Heart left ventricle (tissue), 13 donors: ENCODE results near the gene SSC5D.
"Not testable (repeated sequence)": the region's sequence is repeated elsewhere in the genome, so short reads cannot be mapped to it uniquely, and the experiment has no call there.

ENCODE experiments used
- POLR2A ChIP-seq, 2 donors: fragments of 450-650 bp; IDR thresholded peaks; one replicate each; pipeline ENCODE4 v1.6.1; 2017; ENCODE audit warnings: antibody characterized with exemption in 2 of 2, mild to moderate bottlenecking in 2 of 2, moderate library complexity in 2 of 2
- TF ChIP-seq, protein P1 (sequence below), 12 donors: fragments of 200-600 bp; sonication (generic) in 4 of 12; IDR thresholded peaks; one replicate each; pipeline versions ENCODE4 v1.5.0 to v1.8.0; 2018 to 2022; ENCODE audit warnings: antibody characterized with exemption in 12 of 12, mild to moderate bottlenecking in 5 of 12
- donor health status: ischemic (EF 13 %, LVEDD 7.1; RV severe dilation, severe dysfunction).
- donor health status: DM: no; HTN: yes; CAD: no.
- donor health status: DM: no; HTN: no; CAD: no.
- donor health status: ischemic (EF 25% LVEDD 6.9; RV normal size, moderate dysfunction).
- donor health status: ischemic (EF 25% LVEDD 5.7; RV mildly dilated, moderate dysfunction).
- donor health status: ischemic (EF 35%, LVEDD 5.7; RV mildly dilated, moderate dysfunction).
- donor health status: nonischemic (EF 11% LVEDD 7.7; RV severe dilation, severe dysfunction).
- donor health status: DM: yes; HTN: yes; CAD: no.
- donor health status: PGD.
- donor health status: ischemic (EF 29% LVEDD 5.4; RV normal size, mild dysfunction).
- donor health status: nonischemic (EF 23%, LVEDD 6.1; RV moderate dilation, normal function).

DNA sequence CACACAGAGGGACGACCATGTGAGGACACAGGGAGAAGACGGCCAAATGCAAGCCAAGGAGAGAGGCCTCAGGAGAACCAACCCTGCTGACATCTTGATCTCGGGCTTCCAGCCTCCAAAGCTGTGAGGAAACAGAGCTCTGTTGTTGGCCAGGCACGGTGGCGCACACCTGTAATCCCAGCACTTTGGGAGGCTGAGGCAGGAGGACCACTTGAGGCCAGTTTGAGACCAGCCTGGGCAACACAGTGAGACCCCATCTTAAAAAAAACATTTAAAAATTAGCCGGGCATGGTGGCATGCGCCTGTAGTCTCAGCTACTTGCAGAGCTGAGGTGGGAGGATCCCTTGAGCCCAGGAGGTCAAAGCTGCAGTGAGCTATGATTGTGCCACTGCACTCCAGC, 46.0 kb downstream of the SSC5D start:
- TF ChIP-seq POLR2A (IDR thresholded peaks at IDR 0.05): not testable (repeated sequence)
- TF ChIP-seq, protein P1, sequence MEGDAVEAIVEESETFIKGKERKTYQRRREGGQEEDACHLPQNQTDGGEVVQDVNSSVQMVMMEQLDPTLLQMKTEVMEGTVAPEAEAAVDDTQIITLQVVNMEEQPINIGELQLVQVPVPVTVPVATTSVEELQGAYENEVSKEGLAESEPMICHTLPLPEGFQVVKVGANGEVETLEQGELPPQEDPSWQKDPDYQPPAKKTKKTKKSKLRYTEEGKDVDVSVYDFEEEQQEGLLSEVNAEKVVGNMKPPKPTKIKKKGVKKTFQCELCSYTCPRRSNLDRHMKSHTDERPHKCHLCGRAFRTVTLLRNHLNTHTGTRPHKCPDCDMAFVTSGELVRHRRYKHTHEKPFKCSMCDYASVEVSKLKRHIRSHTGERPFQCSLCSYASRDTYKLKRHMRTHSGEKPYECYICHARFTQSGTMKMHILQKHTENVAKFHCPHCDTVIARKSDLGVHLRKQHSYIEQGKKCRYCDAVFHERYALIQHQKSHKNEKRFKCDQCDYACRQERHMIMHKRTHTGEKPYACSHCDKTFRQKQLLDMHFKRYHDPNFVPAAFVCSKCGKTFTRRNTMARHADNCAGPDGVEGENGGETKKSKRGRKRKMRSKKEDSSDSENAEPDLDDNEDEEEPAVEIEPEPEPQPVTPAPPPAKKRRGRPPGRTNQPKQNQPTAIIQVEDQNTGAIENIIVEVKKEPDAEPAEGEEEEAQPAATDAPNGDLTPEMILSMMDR (IDR thresholded peaks at IDR 0.05): not testable (repeated sequence)
